ENCODE data around the gene ACOXL. TPM values are rescaled to one million over a fixed set of nuclear protein-coding genes. Genes with fewer than 3 reads are reported as not detected.

Gene ACOXL
- polyA plus RNA-seq, 3 donors = 0.35 TPM; not detected in 2

DNA sequence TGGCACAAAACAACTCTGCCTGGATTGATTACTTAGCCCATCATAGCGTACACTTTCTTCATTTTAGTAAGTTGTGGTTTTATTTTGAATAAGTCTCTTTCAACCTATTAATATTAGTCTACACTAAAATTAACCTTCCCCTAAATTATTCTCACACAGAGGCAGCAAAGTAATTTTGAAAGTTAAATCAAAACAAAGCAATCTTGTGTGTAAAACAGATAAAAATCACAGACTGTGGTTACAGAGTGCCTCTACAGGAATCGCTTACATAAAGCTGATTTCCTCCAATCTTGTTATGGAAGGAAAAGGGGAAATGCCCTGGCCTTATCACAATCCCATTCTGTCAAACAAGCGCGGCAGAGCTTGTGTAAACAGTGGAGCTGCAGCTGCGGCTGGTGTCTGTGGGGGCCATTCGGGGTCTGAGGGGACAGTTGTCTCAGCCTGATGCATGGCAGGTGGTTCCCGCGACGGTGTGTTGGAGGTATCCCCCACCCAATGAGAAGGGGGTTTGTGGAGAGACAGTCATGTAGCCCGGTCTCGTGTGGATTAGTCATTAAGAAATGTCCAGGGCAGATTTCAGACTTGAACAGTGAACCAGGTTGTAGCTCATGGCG lies 430.5 kb downstream of the ACOXL start:
- Histone ChIP-seq H4K20me1 (ENCODE audit: insufficient read depth, low read length) (peaks cover 75% of the 10 kb centered on the region), H3K4me1 (ENCODE audit: control insufficient read depth in 1 of 2, insufficient read depth in 2 of 2, low read length in 2 of 2) (peaks cover 7 to 12% of the 10 kb centered on the region in 2 donors), H2AFZ (ENCODE audit: insufficient read depth, low read depth, low read length, poor library complexity, severe bottlenecking) (no peak overlapping the region), H3K4me3 (replicated peaks in 1 of 3; ENCODE audit: low read depth in 2 of 3, low read length in 3 of 3) (no peak overlapping the region), H3K9ac (ENCODE audit: insufficient read depth, low read length, poor library complexity, severe bottlenecking) (no peak overlapping the region), H3K36me3 (replicated peaks in 1 of 2; ENCODE audit: control insufficient read depth in 1 of 2, insufficient read depth in 2 of 2, low read length in 2 of 2) (peaks cover 55 to 83% of the 10 kb centered on the region in 2 donors), H3K79me2 (ENCODE audit: insufficient read depth, low read length) (no peaks in the 10 kb centered on the region), H3K27ac (ENCODE audit: low read depth in 1 of 2, low read length in 2 of 2) (peak overlapping the region in 1 of 2 donors; percentile 2), H3K4me2 (replicated peaks; ENCODE audit: extremely low read depth, low read length, poor library complexity, severe bottlenecking) (peak overlapping the region; percentile 14), H3K9me3 (replicated peaks in 1 of 2; ENCODE audit: control insufficient read depth in 1 of 2, insufficient read depth in 1 of 2, low read length in 2 of 2) (no peaks in the 10 kb centered on the region), H3K27me3 (ENCODE audit: control insufficient read depth in 2 of 2, insufficient read depth in 2 of 2, low read length in 2 of 2) (no peaks in the 10 kb centered on the region)
- H3K27ac Mint-ChIP-seq = peak overlapping the region in 6 of 7 donors; percentile 5 to 69 (median 54)
- peaks cover 0 to 2% (median 0%) of the 10 kb centered on the region in 7 donors for H3K9me3 Mint-ChIP-seq
- intact Hi-C loops (cut with micrococcal nuclease) = no loop called here
- WGBS (ENCODE audit: insufficient coverage) = 2% methylated on average over 7 of the region's 12 CpGs
- H3K4me3 Mint-ChIP-seq = peak overlapping the region; percentile 40 to 59
- TF ChIP-seq, protein P1, sequence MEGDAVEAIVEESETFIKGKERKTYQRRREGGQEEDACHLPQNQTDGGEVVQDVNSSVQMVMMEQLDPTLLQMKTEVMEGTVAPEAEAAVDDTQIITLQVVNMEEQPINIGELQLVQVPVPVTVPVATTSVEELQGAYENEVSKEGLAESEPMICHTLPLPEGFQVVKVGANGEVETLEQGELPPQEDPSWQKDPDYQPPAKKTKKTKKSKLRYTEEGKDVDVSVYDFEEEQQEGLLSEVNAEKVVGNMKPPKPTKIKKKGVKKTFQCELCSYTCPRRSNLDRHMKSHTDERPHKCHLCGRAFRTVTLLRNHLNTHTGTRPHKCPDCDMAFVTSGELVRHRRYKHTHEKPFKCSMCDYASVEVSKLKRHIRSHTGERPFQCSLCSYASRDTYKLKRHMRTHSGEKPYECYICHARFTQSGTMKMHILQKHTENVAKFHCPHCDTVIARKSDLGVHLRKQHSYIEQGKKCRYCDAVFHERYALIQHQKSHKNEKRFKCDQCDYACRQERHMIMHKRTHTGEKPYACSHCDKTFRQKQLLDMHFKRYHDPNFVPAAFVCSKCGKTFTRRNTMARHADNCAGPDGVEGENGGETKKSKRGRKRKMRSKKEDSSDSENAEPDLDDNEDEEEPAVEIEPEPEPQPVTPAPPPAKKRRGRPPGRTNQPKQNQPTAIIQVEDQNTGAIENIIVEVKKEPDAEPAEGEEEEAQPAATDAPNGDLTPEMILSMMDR (IDR thresholded peaks at IDR 0.05) = no peak
- peak; percentile 26 to 75 (median 27) for DNase-seq
- H3K4me1 Mint-ChIP-seq = peaks cover 19% of the 10 kb centered on the region
- peaks cover 85 to 91% of the 10 kb centered on the region in 2 donors for H3K36me3 Mint-ChIP-seq
- peaks cover 2 to 4% (median 3%) of the 10 kb centered on the region in 3 donors for H3K27me3 Mint-ChIP-seq (ENCODE audit: low read depth in 3 of 3)

DNA sequence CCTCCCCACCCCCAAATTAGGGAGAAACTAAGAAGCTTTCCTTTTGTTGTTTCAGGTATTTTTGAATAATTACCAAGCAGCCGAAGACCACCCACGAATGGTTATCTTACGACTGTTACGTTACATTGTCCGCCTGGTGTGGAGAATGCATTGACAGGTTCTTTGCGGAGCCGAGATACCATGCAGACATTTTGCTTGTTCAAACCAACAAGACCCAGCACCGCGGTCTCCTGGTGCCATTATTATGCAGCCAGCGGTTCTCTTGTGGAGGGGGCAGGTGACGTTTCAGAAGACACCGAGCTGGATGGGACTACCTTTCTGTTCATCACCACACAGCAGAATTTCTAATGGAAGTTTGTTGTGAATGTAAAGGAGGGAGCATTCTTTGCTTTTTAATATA lies 431.7 kb downstream of the ACOXL start:
- Histone ChIP-seq H3K4me1 (ENCODE audit: control insufficient read depth in 1 of 2, insufficient read depth in 2 of 2, low read length in 2 of 2) (peaks cover 7 to 12% of the 10 kb centered on the region in 2 donors), H2AFZ (ENCODE audit: insufficient read depth, low read depth, low read length, poor library complexity, severe bottlenecking) (no peak overlapping the region), H3K9ac (ENCODE audit: insufficient read depth, low read length, poor library complexity, severe bottlenecking) (no peak overlapping the region), H3K4me2 (replicated peaks; ENCODE audit: extremely low read depth, low read length, poor library complexity, severe bottlenecking) (no peak overlapping the region), H4K20me1 (ENCODE audit: insufficient read depth, low read length) (peaks cover 66% of the 10 kb centered on the region), H3K4me3 (replicated peaks in 1 of 3; ENCODE audit: low read depth in 2 of 3, low read length in 3 of 3) (no peak overlapping the region), H3K36me3 (replicated peaks in 1 of 2; ENCODE audit: control insufficient read depth in 1 of 2, insufficient read depth in 2 of 2, low read length in 2 of 2) (peaks cover 47 to 74% of the 10 kb centered on the region in 2 donors), H3K9me3 (replicated peaks in 1 of 2; ENCODE audit: control insufficient read depth in 1 of 2, insufficient read depth in 1 of 2, low read length in 2 of 2) (no peaks in the 10 kb centered on the region), H3K27me3 (ENCODE audit: control insufficient read depth in 2 of 2, insufficient read depth in 2 of 2, low read length in 2 of 2) (no peaks in the 10 kb centered on the region), H3K27ac (ENCODE audit: low read depth in 1 of 2, low read length in 2 of 2) (no peak overlapping the region), H3K79me2 (ENCODE audit: insufficient read depth, low read length) (no peaks in the 10 kb centered on the region)
- no peak for DNase-seq
- H3K9me3 Mint-ChIP-seq = peaks cover 0 to 2% (median 0%) of the 10 kb centered on the region in 7 donors
- H3K4me3 Mint-ChIP-seq = no peak overlapping the region
- 100% methylated on average over 7 of the region's 12 CpGs for WGBS (ENCODE audit: insufficient coverage)
- TF ChIP-seq, protein P1 (IDR thresholded peaks at IDR 0.05) = no peak
- intact Hi-C loops (cut with micrococcal nuclease) = no loop called here
- peaks cover 78 to 83% of the 10 kb centered on the region in 2 donors for H3K36me3 Mint-ChIP-seq
- H3K27ac Mint-ChIP-seq = no peak overlapping the region
- H3K4me1 Mint-ChIP-seq = peaks cover 19% of the 10 kb centered on the region
- H3K27me3 Mint-ChIP-seq (ENCODE audit: low read depth in 3 of 3) = peaks cover 4 to 7% (median 5%) of the 10 kb centered on the region in 3 donors
